ENCODE results near the gene GPATCH1.

Gene GPATCH1

DNA sequence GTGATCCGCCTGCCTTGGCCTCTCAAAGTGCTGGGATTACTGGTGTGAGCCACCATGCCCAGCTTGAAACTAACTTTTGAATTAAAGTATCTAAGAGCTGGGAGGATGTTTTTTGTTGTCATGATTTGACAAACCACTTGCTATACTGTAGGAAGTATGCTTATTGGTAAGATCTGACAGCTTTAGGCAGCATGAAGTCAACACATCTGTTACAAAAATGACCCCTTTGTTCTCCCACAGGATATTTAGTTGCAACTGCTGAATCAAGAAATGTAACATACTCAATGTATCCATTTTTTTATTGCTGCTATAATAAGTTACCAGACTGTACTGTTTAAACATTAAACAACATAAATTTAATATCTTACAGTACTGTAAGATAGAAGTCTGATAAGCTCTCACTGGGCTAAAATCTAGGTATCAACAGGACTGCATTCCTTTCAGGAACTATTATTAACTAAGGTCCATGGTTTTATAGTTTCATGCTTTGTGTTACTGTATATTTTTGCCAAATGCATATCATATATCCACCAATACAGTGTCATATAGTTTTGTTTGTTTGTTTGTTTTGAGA lies 90.3 kb downstream of the GPATCH1 start:
- Histone ChIP-seq H3K4me2 (ENCODE audit: low read depth, low read length) (no peak overlapping the region), H3K4me3 (ENCODE audit: low read length) (no peak overlapping the region), H3F3A (ENCODE audit: insufficient read depth, low read length) (no peaks in the 10 kb centered on the region), H3K4me1 (ENCODE audit: low read length) (peaks cover 4% of the 10 kb centered on the region; the same call in 1 of the 2 replicates), H2AFZ (ENCODE audit: low read length) (no peak overlapping the region), H3K36me3 (replicated peaks; ENCODE audit: insufficient read depth, low read length) (no peaks in the 10 kb centered on the region), H3K27me3 (replicated peaks; ENCODE audit: insufficient read depth, low read length) (no peaks in the 10 kb centered on the region), H3K9ac (ENCODE audit: low read length) (no peak overlapping the region), H3K27ac (ENCODE audit: low read length) (no peak overlapping the region), H4K20me1 (ENCODE audit: insufficient read depth, low read length) (no peaks in the 10 kb centered on the region), H3K9me2 (replicated peaks; ENCODE audit: insufficient read depth, low read length) (no peaks in the 10 kb centered on the region), H3K79me2 (ENCODE audit: low read length) (no peaks in the 10 kb centered on the region), H3K9me3 (replicated peaks; ENCODE audit: insufficient read depth, low read length) (no peaks in the 10 kb centered on the region)
- DNase-seq, result no peak
- TF ChIP-seq, protein P1, sequence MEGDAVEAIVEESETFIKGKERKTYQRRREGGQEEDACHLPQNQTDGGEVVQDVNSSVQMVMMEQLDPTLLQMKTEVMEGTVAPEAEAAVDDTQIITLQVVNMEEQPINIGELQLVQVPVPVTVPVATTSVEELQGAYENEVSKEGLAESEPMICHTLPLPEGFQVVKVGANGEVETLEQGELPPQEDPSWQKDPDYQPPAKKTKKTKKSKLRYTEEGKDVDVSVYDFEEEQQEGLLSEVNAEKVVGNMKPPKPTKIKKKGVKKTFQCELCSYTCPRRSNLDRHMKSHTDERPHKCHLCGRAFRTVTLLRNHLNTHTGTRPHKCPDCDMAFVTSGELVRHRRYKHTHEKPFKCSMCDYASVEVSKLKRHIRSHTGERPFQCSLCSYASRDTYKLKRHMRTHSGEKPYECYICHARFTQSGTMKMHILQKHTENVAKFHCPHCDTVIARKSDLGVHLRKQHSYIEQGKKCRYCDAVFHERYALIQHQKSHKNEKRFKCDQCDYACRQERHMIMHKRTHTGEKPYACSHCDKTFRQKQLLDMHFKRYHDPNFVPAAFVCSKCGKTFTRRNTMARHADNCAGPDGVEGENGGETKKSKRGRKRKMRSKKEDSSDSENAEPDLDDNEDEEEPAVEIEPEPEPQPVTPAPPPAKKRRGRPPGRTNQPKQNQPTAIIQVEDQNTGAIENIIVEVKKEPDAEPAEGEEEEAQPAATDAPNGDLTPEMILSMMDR (IDR thresholded peaks at IDR 0.05; ENCODE audit: low read length), result no peak
- no peak for TF ChIP-seq EZH2 (optimal IDR thresholded peaks at IDR 0.05; ENCODE audit: low read depth, low read length)
- TF ChIP-seq EZH2phosphoT487 (IDR thresholded peaks at IDR 0.05; ENCODE audit: low read length), result no peak

DNA sequence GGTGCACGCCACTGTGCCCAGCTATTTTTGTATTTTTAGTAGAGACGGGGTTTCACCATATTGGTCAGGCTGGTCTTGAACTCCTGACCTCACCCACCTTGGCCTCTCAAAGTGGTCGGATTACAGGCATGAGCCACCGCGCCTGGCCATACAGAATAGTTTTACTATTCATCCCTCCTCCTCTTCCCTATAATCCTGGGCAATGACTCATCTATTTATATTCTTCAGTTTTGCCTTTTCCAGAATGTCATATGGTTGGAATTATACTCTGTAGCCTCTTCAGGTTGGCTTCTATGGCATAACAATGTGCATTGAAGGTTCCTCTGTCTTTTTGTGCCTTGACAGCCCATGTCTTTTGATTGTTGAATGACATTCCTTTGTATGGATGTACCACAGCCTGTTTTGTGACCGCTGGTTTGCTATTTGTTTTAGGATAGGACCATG lies 91.0 kb downstream of the GPATCH1 start:
- Histone ChIP-seq H2AFZ (ENCODE audit: low read length) (no peak overlapping the region), H3K4me3 (ENCODE audit: low read length) (no peak overlapping the region), H3K9me3 (replicated peaks; ENCODE audit: insufficient read depth, low read length) (no peaks in the 10 kb centered on the region), H3K9me2 (replicated peaks; ENCODE audit: insufficient read depth, low read length) (no peaks in the 10 kb centered on the region), H3K79me2 (ENCODE audit: low read length) (no peaks in the 10 kb centered on the region), H3K27me3 (replicated peaks; ENCODE audit: insufficient read depth, low read length) (no peaks in the 10 kb centered on the region), H3K36me3 (replicated peaks; ENCODE audit: insufficient read depth, low read length) (no peaks in the 10 kb centered on the region), H4K20me1 (ENCODE audit: insufficient read depth, low read length) (no peaks in the 10 kb centered on the region), H3K4me1 (ENCODE audit: low read length) (peaks cover 4% of the 10 kb centered on the region; the same call in 1 of the 2 replicates), H3K27ac (ENCODE audit: low read length) (no peak overlapping the region), H3K9ac (ENCODE audit: low read length) (no peak overlapping the region), H3F3A (ENCODE audit: insufficient read depth, low read length) (no peaks in the 10 kb centered on the region), H3K4me2 (ENCODE audit: low read depth, low read length) (no peak overlapping the region)
- TF ChIP-seq EZH2phosphoT487 (IDR thresholded peaks at IDR 0.05; ENCODE audit: low read length), result no peak
- TF ChIP-seq, protein P1 (IDR thresholded peaks at IDR 0.05; ENCODE audit: low read length), result no peak
- no peak for TF ChIP-seq EZH2 (optimal IDR thresholded peaks at IDR 0.05; ENCODE audit: low read depth, low read length)
- no peak for DNase-seq

DNA sequence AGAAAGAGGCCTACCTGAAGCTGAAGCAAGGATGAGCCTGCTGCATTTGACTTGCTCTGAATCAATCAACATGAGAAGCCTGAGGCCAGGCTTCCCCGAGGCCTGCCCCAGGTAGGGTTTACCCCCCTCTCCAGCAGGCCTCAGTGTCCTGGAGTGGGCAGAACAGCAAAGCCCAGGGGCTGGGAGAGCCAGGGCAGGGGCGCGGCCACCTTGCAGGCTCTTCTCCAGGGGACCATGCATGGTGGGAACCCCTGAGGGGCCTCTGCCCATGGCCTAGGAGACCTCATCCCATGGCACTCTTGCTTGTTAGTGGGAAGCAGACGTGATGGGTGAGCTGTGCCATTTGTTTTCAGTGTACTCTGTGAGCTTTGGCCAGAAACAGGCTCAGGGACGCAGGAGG lies 93.2 kb downstream of the GPATCH1 start:
- Histone ChIP-seq H3K79me2 (ENCODE audit: low read length) (no peaks in the 10 kb centered on the region), H3K4me2 (ENCODE audit: low read depth, low read length) (no peak overlapping the region), H3K4me1 (ENCODE audit: low read length) (peaks cover 7% of the 10 kb centered on the region; the same call in 1 of the 2 replicates), H3K9me3 (replicated peaks; ENCODE audit: insufficient read depth, low read length) (no peaks in the 10 kb centered on the region), H3K27me3 (replicated peaks; ENCODE audit: insufficient read depth, low read length) (no peaks in the 10 kb centered on the region), H4K20me1 (ENCODE audit: insufficient read depth, low read length) (no peaks in the 10 kb centered on the region), H3F3A (ENCODE audit: insufficient read depth, low read length) (peaks cover 10% of the 10 kb centered on the region), H3K27ac (ENCODE audit: low read length) (no peak overlapping the region), H3K36me3 (replicated peaks; ENCODE audit: insufficient read depth, low read length) (no peaks in the 10 kb centered on the region), H2AFZ (ENCODE audit: low read length) (no peak overlapping the region), H3K9ac (ENCODE audit: low read length) (no peak overlapping the region), H3K9me2 (replicated peaks; ENCODE audit: insufficient read depth, low read length) (no peaks in the 10 kb centered on the region), H3K4me3 (ENCODE audit: low read length) (no peak overlapping the region)
- DNase-seq, result no peak
- no peak for TF ChIP-seq EZH2phosphoT487 (IDR thresholded peaks at IDR 0.05; ENCODE audit: low read length)
- TF ChIP-seq EZH2 (optimal IDR thresholded peaks at IDR 0.05; ENCODE audit: low read depth, low read length), result no peak
- TF ChIP-seq, protein P1 (IDR thresholded peaks at IDR 0.05; ENCODE audit: low read length), result no peak
